Measurements from ENCODE around the gene SLC25A33. TPM values are rescaled to one million over a fixed set of nuclear protein-coding genes. Genes with fewer than 3 reads are reported as not detected.

SLC25A33 gene
- total and polyA plus RNA-seq, 2 of the 8 experiments (the other 6 are each of a cell fraction or from before 2014, with no cell fraction given): 7.8 to 12.8 TPM

- no peak overlapping the region for H3K23ac ChIP-seq (ENCODE audit: insufficient read length)
- no peaks in the 10 kb centered on the region for H3K23me2 ChIP-seq (ENCODE audit: low read depth, low read length)
- peaks cover 8 to 28% (median 17%) of the 10 kb centered on the region in 4 experiments; a peak in 5 of 8 replicates for H3K36me3 ChIP-seq (ENCODE audit: control insufficient read depth in 2 of 4, insufficient read depth in 4 of 4, low read length in 3 of 4)
- no peak for FAIRE-seq
- 86% methylated on average over 5 of the region's 5 CpGs; no CpG with 5 or more reads in 1 of the 2 experiments for WGBS, 2 experiments (ENCODE audit: extremely low coverage in 1 of 2, insufficient coverage in 1 of 2, insufficient read length in 1 of 2, insufficient replicate concordance in 2 of 2, low coverage in 1 of 2, low lambda C conversion rate in 2 of 2, missing lambda C conversion rate in 1 of 2)
- ChIA-PET POLR2A (ENCODE audit: partially characterized antibody) (interaction anchor here (0.8 to 1.2 kb wide), 2 partner anchors 15 to 20 kb away, joined by 4 to 5 read pairs; no protein-coding TSS in a partner anchor), CTCF (ENCODE audit: partially characterized antibody) (interaction anchor here (1.1 to 2.0 kb wide), 2 partner anchors 8 to 11 kb away, joined by 3 to 5 read pairs; no protein-coding TSS in a partner anchor)
- H3K27ac ChIP-seq (ENCODE audit: low read depth, low read length): no peak overlapping the region
- H3K9me3 ChIP-seq (ENCODE audit: insufficient read depth in 2 of 2, low read depth in 1 of 2, low read length in 1 of 2): no peaks in the 10 kb centered on the region
- H4K20me1 ChIP-seq (replicated peaks in 1 of 2; ENCODE audit: control insufficient read depth in 1 of 2, insufficient read depth in 2 of 2, low read length in 2 of 2): peaks cover 0 to 8% of the 10 kb centered on the region in 2 experiments
- H3K4me2 ChIP-seq (ENCODE audit: insufficient read depth in 1 of 2, low read depth in 2 of 2, low read length in 2 of 2): no peak overlapping the region
- DNase-seq (ENCODE audit: low read depth in 1 of 2, low spot score in 2 of 2): no peak
- no peak overlapping the region for H2AFZ ChIP-seq (ENCODE audit: low read length)
- no peak overlapping the region for H2BK120ac ChIP-seq (replicated peaks; ENCODE audit: low read depth, low read length)
- H3K79me1 ChIP-seq (ENCODE audit: low read depth, low read length): no peaks in the 10 kb centered on the region; the same call in 1 of the 2 replicates
- no peak overlapping the region for H3K4me3 ChIP-seq (ENCODE audit: extremely low read depth in 1 of 4, insufficient read depth in 2 of 4, low read depth in 3 of 4, low read length in 4 of 4)
- H4K5ac ChIP-seq (ENCODE audit: insufficient read length, low read depth, low read length): no peak overlapping the region
- no peak overlapping the region for H2BK15ac ChIP-seq (ENCODE audit: low read length)
- no peak overlapping the region for H2BK5ac ChIP-seq (ENCODE audit: low read depth, low read length)
- TF ChIP-seq, protein P1, sequence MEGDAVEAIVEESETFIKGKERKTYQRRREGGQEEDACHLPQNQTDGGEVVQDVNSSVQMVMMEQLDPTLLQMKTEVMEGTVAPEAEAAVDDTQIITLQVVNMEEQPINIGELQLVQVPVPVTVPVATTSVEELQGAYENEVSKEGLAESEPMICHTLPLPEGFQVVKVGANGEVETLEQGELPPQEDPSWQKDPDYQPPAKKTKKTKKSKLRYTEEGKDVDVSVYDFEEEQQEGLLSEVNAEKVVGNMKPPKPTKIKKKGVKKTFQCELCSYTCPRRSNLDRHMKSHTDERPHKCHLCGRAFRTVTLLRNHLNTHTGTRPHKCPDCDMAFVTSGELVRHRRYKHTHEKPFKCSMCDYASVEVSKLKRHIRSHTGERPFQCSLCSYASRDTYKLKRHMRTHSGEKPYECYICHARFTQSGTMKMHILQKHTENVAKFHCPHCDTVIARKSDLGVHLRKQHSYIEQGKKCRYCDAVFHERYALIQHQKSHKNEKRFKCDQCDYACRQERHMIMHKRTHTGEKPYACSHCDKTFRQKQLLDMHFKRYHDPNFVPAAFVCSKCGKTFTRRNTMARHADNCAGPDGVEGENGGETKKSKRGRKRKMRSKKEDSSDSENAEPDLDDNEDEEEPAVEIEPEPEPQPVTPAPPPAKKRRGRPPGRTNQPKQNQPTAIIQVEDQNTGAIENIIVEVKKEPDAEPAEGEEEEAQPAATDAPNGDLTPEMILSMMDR (IDR thresholded peaks at IDR 0.05; ENCODE audit: control extremely low read depth in 1 of 3, insufficient read depth in 1 of 3, low read depth in 1 of 3, low read length in 3 of 3): no peak
- TF ChIP-seq SRF (IDR thresholded peaks at IDR 0.05; ENCODE audit: low read depth, low read length): no peak
- TF ChIP-seq SUZ12 (IDR thresholded peaks at IDR 0.05; ENCODE audit: low read length): no peak
- no peak for TF ChIP-seq BCL11A (IDR thresholded peaks at IDR 0.05; ENCODE audit: low read depth in 2 of 2, low read length in 2 of 2)
- TF ChIP-seq KDM4A (IDR thresholded peaks at IDR 0.05; ENCODE audit: low read depth, low read length, severe bottlenecking): no peak
- TF ChIP-seq GABPA (IDR thresholded peaks at IDR 0.05; ENCODE audit: borderline replicate concordance, insufficient read depth, low read length): no peak
- no peak for TF ChIP-seq KDM1A (IDR thresholded peaks at IDR 0.05; ENCODE audit: borderline replicate concordance, low read length)
- TF ChIP-seq EGR1 (IDR thresholded peaks at IDR 0.05; ENCODE audit: borderline replicate concordance, low read depth, low read length): no peak
- H3K14ac ChIP-seq (ENCODE audit: insufficient read length): no peak overlapping the region
- no peak overlapping the region for H4K91ac ChIP-seq (replicated peaks; ENCODE audit: insufficient read length, low read length)
- H3K79me2 ChIP-seq (ENCODE audit: control insufficient read depth in 1 of 2, insufficient read depth in 2 of 2, low read length in 2 of 2): no peaks in the 10 kb centered on the region
- H3K9ac ChIP-seq (replicated peaks in 1 of 4; ENCODE audit: extremely low read depth in 1 of 4, low read depth in 3 of 4, low read length in 3 of 4): no peak overlapping the region
- H3K27me3 ChIP-seq (replicated peaks in 1 of 4; ENCODE audit: control insufficient read depth in 3 of 4, extremely low read depth in 1 of 4, insufficient read depth in 3 of 4, low read length in 3 of 4): no peaks in the 10 kb centered on the region
- no peak overlapping the region for H3K4ac ChIP-seq (replicated peaks; ENCODE audit: insufficient read length, low read depth, low read length)
- no peak overlapping the region for H3K56ac ChIP-seq (replicated peaks; ENCODE audit: insufficient read length, low read depth, low read length)
- H2BK12ac ChIP-seq (ENCODE audit: low read depth, low read length): no peak overlapping the region
- H2AK5ac ChIP-seq (ENCODE audit: low read depth, low read length): no peak overlapping the region
- no peak overlapping the region for H2BK20ac ChIP-seq (ENCODE audit: low read length)
- no peaks in the 10 kb centered on the region for H3K4me1 ChIP-seq (replicated peaks in 1 of 4; ENCODE audit: control insufficient read depth in 3 of 4, insufficient read depth in 4 of 4, low read length in 3 of 4)
- no peak overlapping the region for H3K18ac ChIP-seq (ENCODE audit: extremely low read depth, low read length)
- no peak overlapping the region for H4K8ac ChIP-seq (ENCODE audit: extremely low read depth, insufficient read depth, low read length)
These were observed 70.7 kb downstream of the SLC25A33 start for GRCh38 chr1:9609998-9610397.

All from H1 (cell line).